Trophoblast cell (in vitro differentiated cells and primary cell): ENCODE results near the gene GGA1.

ENCODE experiments used
- DNase-seq, 2 donors: peaks; one replicate each; pipeline ENCODE4 v3.0.0-alpha.2; 2016
- H2AFZ ChIP-seq: 2 replicates; pipeline ENCODE4 v1.6.1; 2013; ENCODE audit warnings: low read length, moderate library complexity, mild to moderate bottlenecking; ENCODE audit not compliant: insufficient read depth, poor library complexity
- H2AK5ac ChIP-seq: 2 replicates; pipeline ENCODE4 v1.6.1; 2013; ENCODE audit warnings: mild to moderate bottlenecking, low read length
- H2BK120ac ChIP-seq: 2 replicates; pipeline ENCODE4 v1.6.1; 2013; ENCODE audit warnings: low read length, mild to moderate bottlenecking, moderate library complexity; ENCODE audit not compliant: insufficient read depth, poor library complexity
- H2BK12ac ChIP-seq: 2 replicates; pipeline ENCODE4 v1.6.1; 2013; ENCODE audit warnings: mild to moderate bottlenecking, low read length, moderate library complexity
- H2BK5ac ChIP-seq: 2 replicates; pipeline ENCODE4 v1.6.1; 2013; ENCODE audit warnings: low read length, low read depth, moderate library complexity, mild to moderate bottlenecking; ENCODE audit not compliant: poor library complexity
- H3K14ac ChIP-seq: 2 replicates; pipeline ENCODE4 v1.6.1; 2013; ENCODE audit warnings: mild to moderate bottlenecking, low read length
- H3K18ac ChIP-seq: 2 replicates; pipeline ENCODE4 v1.6.1; 2013; ENCODE audit warnings: mild to moderate bottlenecking, low read length
- H3K23ac ChIP-seq: 2 replicates; pipeline ENCODE4 v1.6.1; 2013; ENCODE audit warnings: low read length
- H3K27ac ChIP-seq: 2 replicates; pipeline ENCODE4 v1.5.1; 2013; ENCODE audit warnings: low read depth, mild to moderate bottlenecking, inconsistent platforms, low read length, moderate library complexity
- H3K27me3 ChIP-seq: 2 replicates; pipeline ENCODE4 v1.6.1; 2013; ENCODE audit warnings: inconsistent platforms, mild to moderate bottlenecking, low read length, moderate library complexity; ENCODE audit not compliant: insufficient read depth
- H3K36me3 ChIP-seq, 2 experiments: 1 replicate in 1 of 2; 2 replicates in 1 of 2; pipeline ENCODE4 v1.6.1; 2013; ENCODE audit warnings: low read length in 2 of 2, mild to moderate bottlenecking in 2 of 2, moderate library complexity in 1 of 2; ENCODE audit not compliant: insufficient read depth in 2 of 2, control insufficient read depth in 1 of 2
- H3K4ac ChIP-seq: 2 replicates; pipeline ENCODE4 v1.6.1; 2013; ENCODE audit warnings: low read depth, mild to moderate bottlenecking, low read length, moderate library complexity
- H3K4me1 ChIP-seq, 2 experiments: 1 replicate in 1 of 2; 2 replicates in 1 of 2; pipeline ENCODE4 v1.6.1; 2013; ENCODE audit warnings: low read length in 2 of 2, mild to moderate bottlenecking in 2 of 2, moderate library complexity in 1 of 2; ENCODE audit not compliant: insufficient read depth in 2 of 2, control insufficient read depth in 1 of 2
- H3K4me2 ChIP-seq: 2 replicates; pipeline ENCODE4 v1.6.1; 2013; ENCODE audit warnings: inconsistent platforms, mild to moderate bottlenecking, low read length, moderate library complexity
- H3K4me3 ChIP-seq: 2 replicates; pipeline ENCODE4 v1.5.1; 2013; ENCODE audit warnings: mild to moderate bottlenecking, low read depth, low read length, inconsistent platforms
- H3K79me1 ChIP-seq: one replicate; pipeline ENCODE4 v1.6.1; 2013; ENCODE audit warnings: low read length
- H3K79me2 ChIP-seq: 2 replicates; pipeline ENCODE4 v1.6.1; 2013; ENCODE audit warnings: low read length, mild to moderate bottlenecking; ENCODE audit not compliant: control insufficient read depth, insufficient read depth, poor library complexity
- H3K9ac ChIP-seq: 2 replicates; pipeline ENCODE4 v1.6.1; 2013; ENCODE audit warnings: mild to moderate bottlenecking, low read length
- H3K9me3 ChIP-seq: 2 replicates; pipeline ENCODE4 v1.6.1; 2013; ENCODE audit warnings: low read depth, mild to moderate bottlenecking, control low read depth, inconsistent platforms, low read length; ENCODE audit not compliant: insufficient read depth
- H4K12ac ChIP-seq: 2 replicates; pipeline ENCODE4 v1.6.1; 2013; ENCODE audit warnings: low read depth, mild to moderate bottlenecking, low read length, moderate library complexity
- H4K8ac ChIP-seq: 2 replicates; pipeline ENCODE4 v1.6.1; 2013; ENCODE audit warnings: low read depth, mild to moderate bottlenecking, low read length, moderate library complexity
- H4K91ac ChIP-seq: one replicate; pipeline ENCODE4 v1.6.1; 2013; ENCODE audit warnings: low read depth, mild to moderate bottlenecking, low read length, moderate library complexity
- WGBS: extraction: QIAGEN DNeasy Blood & Tissue Kit; methylation state at CpG from one replicate; pipeline ENCODE4 v1.1.7; 2013; ENCODE audit warnings: missing lambda C conversion rate; ENCODE audit not compliant: insufficient read length, insufficient coverage; ENCODE audit errors: extremely low coverage; 5-methylcytosine and 5-hydroxymethylcytosine counted together

GGA1 gene

DNA sequence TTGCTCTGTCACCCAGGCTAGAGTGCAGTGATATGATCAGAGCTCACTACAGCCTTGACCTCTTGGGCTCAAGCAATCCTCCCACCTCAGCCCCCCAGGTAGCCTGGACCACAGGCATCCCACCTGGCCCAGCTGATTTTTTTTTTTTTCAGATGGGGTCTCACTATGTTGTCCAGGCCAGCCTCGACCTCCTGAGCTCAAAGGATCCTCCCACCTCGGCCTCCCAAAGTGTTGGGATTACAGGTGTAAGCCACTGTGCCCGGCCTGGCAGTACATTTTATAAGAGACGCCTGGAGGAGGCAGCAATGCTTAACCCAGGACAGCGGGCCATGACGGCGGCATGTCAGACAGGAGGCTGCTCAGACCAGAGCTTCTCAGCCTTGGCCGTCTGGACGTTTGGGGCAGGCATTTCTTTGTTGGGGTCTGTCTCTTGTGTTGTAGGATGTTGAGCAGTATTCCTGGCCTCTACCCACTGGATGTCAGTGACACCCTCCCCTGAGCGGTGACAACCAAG lies 33.1 kb upstream of the GGA1 start:
- no peaks in the 10 kb centered on the region for H3K27me3 ChIP-seq
- no peak overlapping the region for H4K8ac ChIP-seq
- no peak overlapping the region for H2AFZ ChIP-seq
- no peak overlapping the region for H3K4me2 ChIP-seq
- H3K4me3 ChIP-seq, result no peak overlapping the region
- H2BK5ac ChIP-seq, result no peak overlapping the region
- no peaks in the 10 kb centered on the region for H3K36me3 ChIP-seq
- H3K4ac ChIP-seq, result no peak overlapping the region
- H4K91ac ChIP-seq, result peak overlapping the region; percentile 7
- H2AK5ac ChIP-seq, result no peak overlapping the region
- H2BK12ac ChIP-seq, result no peak overlapping the region
- H3K9ac ChIP-seq, result no peak overlapping the region
- no peak overlapping the region for H3K27ac ChIP-seq
- H3K9me3 ChIP-seq, result no peaks in the 10 kb centered on the region
- WGBS, result no CpG with 5 or more reads among the region's 10 CpGs
- H4K12ac ChIP-seq, result no peak overlapping the region
- no peaks in the 10 kb centered on the region for H3K79me2 ChIP-seq
- H3K79me1 ChIP-seq, result no peaks in the 10 kb centered on the region
- no peak for DNase-seq
- no peak overlapping the region for H2BK120ac ChIP-seq
- H3K14ac ChIP-seq, result no peak overlapping the region
- no peaks in the 10 kb centered on the region for H3K4me1 ChIP-seq
- no peak overlapping the region for H3K18ac ChIP-seq
- H3K23ac ChIP-seq, result no peak overlapping the region

DNA sequence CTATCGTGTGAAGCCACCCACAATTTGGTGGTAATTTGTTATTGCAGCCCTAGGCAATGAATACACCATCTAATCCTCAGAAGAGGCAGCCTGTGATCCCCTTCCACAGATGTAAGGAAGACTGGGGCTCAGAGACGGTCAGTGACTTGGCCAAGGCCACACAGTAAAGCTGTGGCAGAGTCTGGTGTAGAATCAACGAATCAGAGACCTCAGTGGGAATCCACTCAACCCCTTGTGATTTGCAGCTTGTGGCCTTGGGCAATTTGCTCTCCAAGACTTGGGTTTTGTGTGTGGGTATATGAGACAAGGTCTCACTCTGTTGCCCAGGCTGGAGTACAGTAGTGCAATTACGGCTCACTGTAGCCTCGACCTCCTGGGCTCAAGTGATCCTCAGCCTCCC lies 30.6 kb upstream of the GGA1 start:
- DNase-seq, result no peak
- Histone ChIP-seq H4K91ac (no peak overlapping the region), H3K9me3 (no peaks in the 10 kb centered on the region), H2BK12ac (no peak overlapping the region), H2AK5ac (no peak overlapping the region), H3K27ac (no peak overlapping the region), H4K12ac (no peak overlapping the region), H3K4ac (no peak overlapping the region), H3K4me1 (no peaks in the 10 kb centered on the region), H3K9ac (no peak overlapping the region), H2BK5ac (no peak overlapping the region), H3K23ac (no peak overlapping the region), H3K36me3 (no peaks in the 10 kb centered on the region), H2BK120ac (no peak overlapping the region), H3K14ac (no peak overlapping the region), H2AFZ (no peak overlapping the region), H3K4me2 (no peak overlapping the region), H3K4me3 (no peak overlapping the region), H3K18ac (no peak overlapping the region), H3K79me2 (no peaks in the 10 kb centered on the region), H4K8ac (no peak overlapping the region), H3K79me1 (no peaks in the 10 kb centered on the region), H3K27me3 (no peaks in the 10 kb centered on the region)
- no CpG with 5 or more reads among the region's 5 CpGs for WGBS

DNA sequence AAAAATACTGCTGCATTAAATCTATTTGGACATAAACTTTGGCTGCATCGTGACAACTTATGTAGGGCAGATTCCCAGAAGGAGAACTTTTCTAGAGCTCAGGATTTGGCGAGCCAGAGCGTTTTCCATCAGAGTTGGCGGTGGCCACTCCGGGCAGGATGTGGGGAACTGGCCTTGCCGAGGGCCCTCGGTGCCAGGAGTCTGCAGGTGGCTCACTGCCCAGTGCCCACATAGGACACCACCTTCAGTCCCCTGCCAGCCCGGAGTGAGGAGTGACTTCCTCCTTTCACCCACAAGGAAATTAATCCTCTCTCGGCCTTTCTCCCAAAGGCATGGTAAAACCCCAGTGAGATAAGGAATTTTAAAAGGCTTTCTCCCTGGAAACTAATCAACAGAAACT lies 27.1 kb upstream of the GGA1 start:
- Histone ChIP-seq H2AFZ (no peak overlapping the region), H2BK5ac (no peak overlapping the region), H3K9ac (no peak overlapping the region), H3K9me3 (no peaks in the 10 kb centered on the region), H3K79me1 (no peaks in the 10 kb centered on the region), H3K4me3 (no peak overlapping the region), H3K14ac (no peak overlapping the region), H2AK5ac (no peak overlapping the region), H3K18ac (no peak overlapping the region), H3K4me2 (no peak overlapping the region), H4K12ac (no peak overlapping the region), H3K27me3 (no peaks in the 10 kb centered on the region), H3K4me1 (no peaks in the 10 kb centered on the region), H3K79me2 (no peaks in the 10 kb centered on the region), H3K23ac (no peak overlapping the region), H4K91ac (no peak overlapping the region), H3K27ac (no peak overlapping the region), H3K4ac (no peak overlapping the region), H2BK12ac (no peak overlapping the region), H3K36me3 (no peaks in the 10 kb centered on the region), H2BK120ac (no peak overlapping the region), H4K8ac (no peak overlapping the region)
- no peak for DNase-seq
- no CpG with 5 or more reads among the region's 9 CpGs for WGBS

DNA sequence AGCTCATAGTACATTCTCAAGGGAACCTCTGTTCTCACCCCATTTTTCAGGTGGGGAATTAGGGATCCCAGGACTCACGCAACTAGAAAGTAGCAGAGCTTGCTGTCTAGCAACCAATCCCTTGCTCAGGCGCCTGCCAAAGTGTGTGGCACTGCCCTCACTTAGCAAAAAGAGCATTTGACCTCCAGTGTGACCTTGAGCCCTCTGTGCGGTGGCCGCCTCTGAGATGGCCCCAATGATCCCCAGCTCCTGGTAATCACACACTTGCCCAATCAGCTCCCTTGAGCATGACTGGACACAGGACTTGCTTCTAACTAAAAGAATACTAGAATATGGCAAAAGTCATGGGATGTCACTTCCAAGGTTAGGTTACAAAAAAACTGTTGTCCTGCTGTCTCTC lies 26.1 kb upstream of the GGA1 start:
- H4K12ac ChIP-seq, result no peak overlapping the region
- no peak overlapping the region for H2BK5ac ChIP-seq
- no CpG with 5 or more reads among the region's 4 CpGs for WGBS

More for the DNA sequence above, 26.1 kb upstream of the GGA1 start:
- Histone ChIP-seq H3K27me3 (no peaks in the 10 kb centered on the region), H3K79me2 (no peaks in the 10 kb centered on the region), H3K4me3 (no peak overlapping the region), H3K14ac (no peak overlapping the region), H3K4me1 (no peaks in the 10 kb centered on the region), H2BK12ac (no peak overlapping the region), H3K18ac (no peak overlapping the region), H3K4ac (no peak overlapping the region), H2BK120ac (no peak overlapping the region), H3K79me1 (no peaks in the 10 kb centered on the region), H4K91ac (no peak overlapping the region), H2AFZ (no peak overlapping the region), H3K27ac (no peak overlapping the region), H3K23ac (no peak overlapping the region), H2AK5ac (no peak overlapping the region), H3K9me3 (no peaks in the 10 kb centered on the region), H3K4me2 (no peak overlapping the region), H3K9ac (no peak overlapping the region), H3K36me3 (no peaks in the 10 kb centered on the region), H4K8ac (no peak overlapping the region)
- no peak for DNase-seq
